Measurements from ENCODE around the gene OR51M1.

The OR51M1 gene

GRCh38 chr11:5368502-5369043 is 15.0 kb upstream of the OR51M1 start:
- Histone ChIP-seq H3K36me3 (ENCODE audit: insufficient read depth, low read length) (no peaks in the 10 kb centered on the region), H3K9ac (ENCODE audit: insufficient read length) (no peak overlapping the region), H3K27ac (no peak overlapping the region), H3K4me3 (no peak overlapping the region), H3K9me3 (ENCODE audit: low read depth, low read length) (no peaks in the 10 kb centered on the region)
- TF ChIP-seq POLR2AphosphoS5 (IDR thresholded peaks at IDR 0.05; ENCODE audit: borderline replicate concordance, low read depth, low read length) = no peak
- no peak for DNase-seq (ENCODE audit: low read depth, low spot score)

GRCh38 chr11:5369789-5370188 is 13.8 kb upstream of the OR51M1 start:
- H3K9me3 ChIP-seq (ENCODE audit: low read depth, low read length) = no peaks in the 10 kb centered on the region
- H3K27ac ChIP-seq = no peak overlapping the region
- DNase-seq (ENCODE audit: low read depth, low spot score) = no peak
- no peak overlapping the region for H3K4me3 ChIP-seq
- TF ChIP-seq POLR2AphosphoS5 (IDR thresholded peaks at IDR 0.05; ENCODE audit: borderline replicate concordance, low read depth, low read length) (no peak), FOXP2 (optimal IDR thresholded peaks at IDR 0.05; ENCODE audit: control extremely low read depth, extremely low read length, insufficient read depth) (no peak), EZH2 (IDR thresholded peaks at IDR 0.05) (no peak)
- H3K9ac ChIP-seq (ENCODE audit: insufficient read length) = no peak overlapping the region
- no peaks in the 10 kb centered on the region for H3K36me3 ChIP-seq (ENCODE audit: insufficient read depth, low read length)

GRCh38 chr11:5380740-5381342 is 2.8 kb upstream of the OR51M1 start:
- peak; percentile 5 for DNase-seq (ENCODE audit: low read depth, low spot score)
- TF ChIP-seq POLR2AphosphoS5 (IDR thresholded peaks at IDR 0.05; ENCODE audit: borderline replicate concordance, low read depth, low read length) = no peak
- TF ChIP-seq FOXP2 (optimal IDR thresholded peaks at IDR 0.05; ENCODE audit: control extremely low read depth, extremely low read length, insufficient read depth) = no peak
- no peak for TF ChIP-seq EZH2 (IDR thresholded peaks at IDR 0.05)
- no peak overlapping the region for H3K9ac ChIP-seq (ENCODE audit: insufficient read length)
- H3K4me3 ChIP-seq = no peak overlapping the region
- H3K27ac ChIP-seq = no peak overlapping the region
- no peaks in the 10 kb centered on the region for H3K36me3 ChIP-seq (ENCODE audit: insufficient read depth, low read length)
- no peaks in the 10 kb centered on the region for H3K9me3 ChIP-seq (ENCODE audit: low read depth, low read length)

GRCh38 chr11:5384335-5384734 is 723 bp downstream of the OR51M1 start:
- Histone ChIP-seq H3K9ac (ENCODE audit: insufficient read length) (no peak overlapping the region), H3K9me3 (ENCODE audit: low read depth, low read length) (no peaks in the 10 kb centered on the region), H3K4me3 (no peak overlapping the region), H3K36me3 (ENCODE audit: insufficient read depth, low read length) (no peaks in the 10 kb centered on the region), H3K27ac (no peak overlapping the region)
- no peak for DNase-seq (ENCODE audit: low read depth, low spot score)
- TF ChIP-seq EZH2 (IDR thresholded peaks at IDR 0.05) = no peak
- TF ChIP-seq FOXP2 (optimal IDR thresholded peaks at IDR 0.05; ENCODE audit: control extremely low read depth, extremely low read length, insufficient read depth) = no peak
- TF ChIP-seq POLR2AphosphoS5 (IDR thresholded peaks at IDR 0.05; ENCODE audit: borderline replicate concordance, low read depth, low read length) = no peak

- no peak overlapping the region for H3K4me3 ChIP-seq
- no peaks in the 10 kb centered on the region for H3K9me3 ChIP-seq (ENCODE audit: low read depth, low read length)
- DNase-seq (ENCODE audit: low read depth, low spot score) = no peak
- TF ChIP-seq EZH2 (IDR thresholded peaks at IDR 0.05) = no peak
- TF ChIP-seq POLR2AphosphoS5 (IDR thresholded peaks at IDR 0.05; ENCODE audit: borderline replicate concordance, low read depth, low read length) = no peak
- TF ChIP-seq FOXP2 (optimal IDR thresholded peaks at IDR 0.05; ENCODE audit: control extremely low read depth, extremely low read length, insufficient read depth) = no peak
- H3K27ac ChIP-seq = no peak overlapping the region
- no peak overlapping the region for H3K9ac ChIP-seq (ENCODE audit: insufficient read length)
- H3K36me3 ChIP-seq (ENCODE audit: insufficient read depth, low read length) = no peaks in the 10 kb centered on the region
Measured at GRCh38 chr11:5390210-5390609, 6.6 kb downstream of the OR51M1 start.

DNA sequence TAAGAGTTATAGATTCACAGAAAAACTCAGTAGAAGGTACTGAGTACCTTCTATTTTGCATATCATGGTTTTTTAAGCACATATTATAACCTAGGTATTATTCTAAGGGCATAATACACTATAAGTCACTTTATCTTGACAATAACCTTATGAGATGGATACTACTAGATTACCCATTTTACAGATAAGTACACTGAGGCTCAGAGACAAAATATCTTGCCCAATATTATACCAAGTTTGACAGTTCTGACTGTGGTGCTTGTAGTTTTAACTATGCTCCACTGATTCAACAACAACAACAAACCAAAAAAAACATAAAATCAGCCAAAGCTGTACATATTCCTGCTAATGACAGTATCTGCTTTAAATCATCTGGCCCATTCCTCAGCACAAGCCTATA is 10.5 kb downstream of the OR51M1 start:
- H3K4me3 ChIP-seq = no peak overlapping the region
- TF ChIP-seq POLR2AphosphoS5 (IDR thresholded peaks at IDR 0.05; ENCODE audit: borderline replicate concordance, low read depth, low read length) = no peak
- no peak for TF ChIP-seq FOXP2 (optimal IDR thresholded peaks at IDR 0.05; ENCODE audit: control extremely low read depth, extremely low read length, insufficient read depth)
- TF ChIP-seq EZH2 (IDR thresholded peaks at IDR 0.05) = no peak
- H3K9ac ChIP-seq (ENCODE audit: insufficient read length) = no peak overlapping the region
- no peaks in the 10 kb centered on the region for H3K36me3 ChIP-seq (ENCODE audit: insufficient read depth, low read length)
- no peaks in the 10 kb centered on the region for H3K9me3 ChIP-seq (ENCODE audit: low read depth, low read length)
- H3K27ac ChIP-seq = no peak overlapping the region
- no peak for DNase-seq (ENCODE audit: low read depth, low spot score)

GRCh38 chr11:5398936-5399335 is 15.3 kb downstream of the OR51M1 start:
- Histone ChIP-seq H3K9me3 (ENCODE audit: low read depth, low read length) (no peaks in the 10 kb centered on the region), H3K4me3 (no peak overlapping the region), H3K36me3 (ENCODE audit: insufficient read depth, low read length) (no peaks in the 10 kb centered on the region), H3K27ac (no peak overlapping the region), H3K9ac (ENCODE audit: insufficient read length) (no peak overlapping the region)
- no peak for DNase-seq (ENCODE audit: low read depth, low spot score)
- TF ChIP-seq EZH2 (IDR thresholded peaks at IDR 0.05) (no peak), POLR2AphosphoS5 (IDR thresholded peaks at IDR 0.05; ENCODE audit: borderline replicate concordance, low read depth, low read length) (no peak), FOXP2 (optimal IDR thresholded peaks at IDR 0.05; ENCODE audit: control extremely low read depth, extremely low read length, insufficient read depth) (no peak)

GRCh38 chr11:5405173-5405572 is 21.6 kb downstream of the OR51M1 start:
- DNase-seq (ENCODE audit: low read depth, low spot score) = no peak
- no peak for TF ChIP-seq EZH2 (IDR thresholded peaks at IDR 0.05)
- TF ChIP-seq FOXP2 (optimal IDR thresholded peaks at IDR 0.05; ENCODE audit: control extremely low read depth, extremely low read length, insufficient read depth) = no peak
- no peak for TF ChIP-seq POLR2AphosphoS5 (IDR thresholded peaks at IDR 0.05; ENCODE audit: borderline replicate concordance, low read depth, low read length)
- Histone ChIP-seq H3K9ac (ENCODE audit: insufficient read length) (no peak overlapping the region), H3K36me3 (ENCODE audit: insufficient read depth, low read length) (no peaks in the 10 kb centered on the region), H3K9me3 (ENCODE audit: low read depth, low read length) (no peaks in the 10 kb centered on the region), H3K27ac (no peak overlapping the region), H3K4me3 (no peak overlapping the region)

GRCh38 chr11:5420993-5421392 is 37.4 kb downstream of the OR51M1 start:
- Histone ChIP-seq H3K9ac (ENCODE audit: insufficient read length) (no peak overlapping the region), H3K27ac (no peak overlapping the region), H3K9me3 (ENCODE audit: low read depth, low read length) (no peaks in the 10 kb centered on the region), H3K36me3 (ENCODE audit: insufficient read depth, low read length) (no peaks in the 10 kb centered on the region), H3K4me3 (no peak overlapping the region)
- no peak for DNase-seq (ENCODE audit: low read depth, low spot score)
- TF ChIP-seq POLR2AphosphoS5 (IDR thresholded peaks at IDR 0.05; ENCODE audit: borderline replicate concordance, low read depth, low read length) (no peak), EZH2 (IDR thresholded peaks at IDR 0.05) (no peak), FOXP2 (optimal IDR thresholded peaks at IDR 0.05; ENCODE audit: control extremely low read depth, extremely low read length, insufficient read depth) (no peak)

Data from SK-N-MC (cell line).